NB4 (cell line): ENCODE results near the gene ZNF611.

Experiments used
- MYC ChIP-seq: IDR thresholded peaks from 2 replicates; pipeline ENCODE4 v1.6.1; 2011; ENCODE audit warnings: low read depth, low read length
- POLR2A ChIP-seq: IDR thresholded peaks from 2 replicates; pipeline ENCODE4 v1.6.1; 2011; ENCODE audit warnings: mild to moderate bottlenecking; ENCODE audit not compliant: insufficient read length; ENCODE audit errors: extremely low read depth
- TF ChIP-seq, protein P1 (sequence below): IDR thresholded peaks from one replicate; pipeline ENCODE4 v1.5.1; 2012; ENCODE audit warnings: low read depth, low read length

DNA sequence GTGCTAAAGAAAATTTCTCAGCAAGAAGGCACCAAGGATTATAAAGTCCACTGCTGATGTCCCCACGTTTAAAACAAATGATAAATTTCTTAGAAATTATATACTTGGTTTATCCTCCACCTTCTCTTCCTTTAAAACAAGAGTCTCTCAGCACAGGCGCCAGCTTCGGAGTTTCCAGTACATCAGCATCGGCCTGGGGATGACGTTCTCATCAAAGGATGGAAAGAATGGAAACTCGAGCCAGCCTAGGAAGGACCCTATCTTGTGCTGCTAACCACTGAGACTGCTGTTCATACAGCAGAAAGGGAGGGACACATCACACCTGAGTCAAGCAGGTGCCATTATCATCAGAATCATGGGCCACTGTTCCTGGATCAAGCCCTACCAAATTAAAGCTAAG is 66.9 kb downstream of the ZNF611 start:
- TF ChIP-seq, protein P1, sequence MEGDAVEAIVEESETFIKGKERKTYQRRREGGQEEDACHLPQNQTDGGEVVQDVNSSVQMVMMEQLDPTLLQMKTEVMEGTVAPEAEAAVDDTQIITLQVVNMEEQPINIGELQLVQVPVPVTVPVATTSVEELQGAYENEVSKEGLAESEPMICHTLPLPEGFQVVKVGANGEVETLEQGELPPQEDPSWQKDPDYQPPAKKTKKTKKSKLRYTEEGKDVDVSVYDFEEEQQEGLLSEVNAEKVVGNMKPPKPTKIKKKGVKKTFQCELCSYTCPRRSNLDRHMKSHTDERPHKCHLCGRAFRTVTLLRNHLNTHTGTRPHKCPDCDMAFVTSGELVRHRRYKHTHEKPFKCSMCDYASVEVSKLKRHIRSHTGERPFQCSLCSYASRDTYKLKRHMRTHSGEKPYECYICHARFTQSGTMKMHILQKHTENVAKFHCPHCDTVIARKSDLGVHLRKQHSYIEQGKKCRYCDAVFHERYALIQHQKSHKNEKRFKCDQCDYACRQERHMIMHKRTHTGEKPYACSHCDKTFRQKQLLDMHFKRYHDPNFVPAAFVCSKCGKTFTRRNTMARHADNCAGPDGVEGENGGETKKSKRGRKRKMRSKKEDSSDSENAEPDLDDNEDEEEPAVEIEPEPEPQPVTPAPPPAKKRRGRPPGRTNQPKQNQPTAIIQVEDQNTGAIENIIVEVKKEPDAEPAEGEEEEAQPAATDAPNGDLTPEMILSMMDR, result no peak
- TF ChIP-seq POLR2A, result no peak
- TF ChIP-seq MYC, result no peak
